Measurements from ENCODE around the gene CERS6.

Gene CERS6

GRCh38 chr2:168565112-168565511, 109.0 kb downstream of the CERS6 start:
- H3K4me3 ChIP-seq (ENCODE audit: low read depth, low read length) = no peak overlapping the region

DNA sequence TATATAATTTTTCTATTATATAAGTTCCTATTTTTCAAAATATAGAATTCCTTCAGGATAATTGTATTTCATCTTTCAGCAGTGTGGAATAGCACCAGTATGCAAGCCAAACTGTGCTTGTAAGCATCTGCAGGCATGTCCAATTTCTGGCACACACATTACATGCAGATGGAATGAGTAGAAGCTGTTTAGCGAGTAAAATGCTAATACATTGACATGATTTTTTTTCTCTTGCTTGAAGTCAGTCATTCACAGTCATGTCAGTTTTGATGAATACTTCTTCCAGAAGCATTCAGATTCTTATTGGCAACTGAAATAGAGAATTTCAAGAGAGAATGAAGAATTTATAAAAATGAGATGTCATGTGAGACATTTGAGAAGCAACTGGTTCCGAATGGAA, 109.4 kb downstream of the CERS6 start:
- H3K4me3 ChIP-seq (ENCODE audit: low read depth, low read length) = no peak overlapping the region

DNA sequence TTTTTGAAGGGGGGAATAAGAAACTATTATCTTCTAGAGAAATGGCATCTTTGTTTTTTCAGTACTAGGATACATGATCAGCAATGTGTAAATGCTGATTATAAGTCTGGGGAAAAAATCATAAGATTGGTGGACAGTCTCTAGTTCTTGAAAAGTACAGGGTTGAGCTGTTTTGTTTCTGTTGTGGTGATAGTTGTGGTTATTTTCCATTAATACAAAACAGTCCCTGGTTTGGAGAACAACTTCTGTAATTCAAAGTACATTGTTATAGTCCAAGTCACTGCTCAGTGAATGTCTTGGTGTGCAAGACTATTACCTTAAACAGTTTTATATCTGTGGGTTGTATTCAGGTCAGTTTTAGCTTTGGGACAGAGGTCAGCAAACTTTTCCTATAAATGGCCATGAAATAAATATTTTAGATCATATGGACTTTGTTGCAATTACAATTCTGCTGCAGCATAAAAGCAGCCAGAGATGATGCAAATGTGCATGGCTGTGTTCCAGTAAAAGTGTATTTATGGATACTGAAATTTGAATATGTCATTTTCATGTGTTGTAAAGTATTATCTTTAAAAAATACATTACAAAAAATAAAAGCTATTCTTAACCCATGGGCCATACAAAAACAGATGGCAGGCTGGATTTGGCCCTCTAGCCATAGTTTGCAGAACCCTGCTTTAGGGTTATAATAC, 111.0 kb downstream of the CERS6 start:
- no peak overlapping the region for H3K4me3 ChIP-seq (ENCODE audit: low read depth, low read length)

DNA sequence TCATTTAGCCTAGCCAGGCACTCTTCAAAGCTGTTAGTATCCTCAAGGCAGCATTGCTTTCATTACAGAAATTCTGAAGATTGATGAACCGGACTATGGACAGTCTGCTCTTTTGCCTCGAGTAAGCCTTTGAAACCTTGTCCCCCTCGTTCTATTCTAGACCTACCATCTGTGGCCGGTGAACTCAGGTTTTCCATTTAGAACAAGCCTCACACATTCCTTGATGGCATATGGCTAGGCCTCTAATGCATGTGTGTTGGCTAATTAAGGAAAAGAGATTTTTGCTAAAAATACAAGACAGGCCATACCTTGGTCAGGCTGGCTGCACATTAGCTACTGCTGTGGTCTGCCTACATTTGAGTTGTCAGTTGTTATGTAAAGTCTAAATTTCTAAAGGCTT, 111.8 kb downstream of the CERS6 start:
- no peak overlapping the region for H3K4me3 ChIP-seq (ENCODE audit: low read depth, low read length)

DNA sequence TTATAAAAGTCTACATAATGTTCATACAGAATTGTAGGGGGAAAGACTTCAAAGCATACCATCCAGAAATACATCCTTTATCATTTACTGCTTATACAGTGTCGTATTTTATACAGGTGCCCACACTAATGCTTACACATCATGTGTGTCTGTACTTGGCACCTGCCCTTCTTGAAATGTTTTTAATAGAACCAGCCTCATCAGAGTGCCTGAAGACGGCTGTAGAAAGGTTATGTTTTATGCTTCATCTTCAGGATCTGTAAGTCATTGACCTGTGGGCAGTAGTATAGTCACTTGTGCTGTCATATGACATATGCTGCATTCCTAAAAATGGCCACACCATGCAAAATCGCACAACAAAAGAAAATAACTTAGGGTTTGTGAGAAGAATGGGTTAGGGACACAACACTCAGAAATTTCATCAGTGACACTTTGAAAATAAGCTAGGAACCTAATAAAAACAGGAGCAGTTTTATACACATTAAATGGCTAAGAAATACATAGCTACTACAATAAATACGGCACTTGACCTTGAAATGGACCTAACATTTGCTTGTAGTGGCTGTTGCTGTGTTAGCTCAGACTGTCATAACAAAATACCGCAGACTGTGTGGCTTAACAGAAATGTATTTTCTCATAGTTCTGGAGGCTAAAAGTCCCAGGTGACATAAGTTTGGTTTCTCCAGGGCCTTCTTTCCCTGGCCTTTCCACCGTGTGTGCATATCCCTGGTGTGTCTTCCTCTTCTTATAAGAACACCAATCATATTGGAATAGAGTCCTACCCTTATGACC, 112.6 kb downstream of the CERS6 start:
- H3K4me3 ChIP-seq (ENCODE audit: low read depth, low read length) = no peak overlapping the region

DNA sequence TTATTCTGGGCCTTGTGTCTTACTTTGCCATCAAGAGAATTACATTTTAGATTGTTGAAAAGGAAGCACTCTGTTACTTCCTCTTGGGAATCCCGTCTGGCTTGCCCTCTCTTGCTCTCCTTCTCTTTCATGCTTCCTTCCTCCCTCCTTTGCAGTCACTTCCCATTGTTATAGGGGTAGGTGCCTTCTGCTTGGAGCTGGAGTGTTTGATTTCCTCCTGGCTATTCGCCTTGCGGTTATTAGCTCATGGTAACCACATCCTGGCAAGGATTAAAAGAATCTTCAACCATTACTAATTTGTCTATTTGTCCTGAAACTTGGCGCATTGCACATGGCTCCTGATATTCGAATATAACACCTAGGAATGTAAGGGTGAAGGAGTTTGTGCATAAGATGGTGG, 115.0 kb downstream of the CERS6 start:
- H3K4me3 ChIP-seq (ENCODE audit: low read depth, low read length) = no peak overlapping the region

- H3K4me3 ChIP-seq (ENCODE audit: low read depth, low read length) = no peak overlapping the region
Measured at GRCh38 chr2:168573128-168573903, 117.2 kb downstream of the CERS6 start.

DNA sequence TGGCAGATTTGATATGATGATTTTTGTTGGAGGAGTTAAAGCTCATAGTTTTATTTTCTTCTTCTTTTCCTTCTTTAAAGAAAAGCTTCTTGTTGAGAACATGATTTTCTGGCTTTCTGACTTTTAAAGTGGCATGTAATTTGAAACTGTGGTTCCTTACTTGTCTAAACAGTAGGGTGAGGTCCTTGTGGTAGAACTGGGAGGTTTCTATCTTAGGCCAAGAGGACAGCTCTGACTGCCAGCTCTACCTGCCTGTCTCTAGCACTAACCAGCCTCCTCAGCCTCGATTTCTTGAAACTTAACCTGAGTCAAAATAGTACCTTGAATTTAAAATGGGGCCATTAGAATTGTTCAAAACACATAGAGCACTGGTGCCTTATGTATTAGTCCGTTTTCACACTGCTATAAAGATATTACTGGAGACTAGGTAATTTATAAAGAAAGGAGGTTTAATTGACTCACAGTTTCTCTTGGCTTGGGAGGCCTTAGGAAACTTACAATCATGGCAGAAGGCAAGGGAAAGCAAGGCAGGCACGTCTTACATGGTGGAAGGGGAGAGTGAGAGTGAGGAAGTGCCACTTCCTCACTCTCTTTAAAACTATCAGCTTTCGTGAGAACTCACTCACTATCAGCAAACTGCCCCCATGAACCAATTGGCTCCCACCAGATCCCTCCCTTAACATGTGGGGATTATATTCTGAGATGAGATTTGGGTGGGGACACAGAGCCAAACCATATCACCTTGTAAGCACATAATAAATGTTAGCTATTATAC, 119.0 kb downstream of the CERS6 start:
- H3K4me3 ChIP-seq (ENCODE audit: low read depth, low read length) = no peak overlapping the region

DNA sequence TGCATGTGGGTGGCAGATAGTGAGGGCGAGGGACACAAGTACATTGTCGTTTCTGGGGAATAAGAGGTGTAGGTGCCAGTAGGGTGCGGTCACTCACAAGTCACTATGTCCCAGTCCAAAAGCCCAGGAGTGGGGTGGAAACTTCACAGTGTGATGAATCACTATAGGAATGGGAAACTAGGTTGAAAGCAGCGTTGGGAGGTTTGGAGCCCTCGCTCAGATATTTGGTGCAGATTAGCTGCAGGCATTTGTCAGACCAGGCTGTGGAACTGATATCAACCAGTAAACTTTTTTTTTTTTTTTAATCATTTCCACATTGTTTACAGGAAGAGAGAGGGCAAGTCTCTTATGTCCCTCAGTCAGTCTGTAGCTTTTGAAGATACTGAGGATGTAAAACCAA, 121.8 kb downstream of the CERS6 start:
- no peak overlapping the region for H3K4me3 ChIP-seq (ENCODE audit: low read depth, low read length)

DNA sequence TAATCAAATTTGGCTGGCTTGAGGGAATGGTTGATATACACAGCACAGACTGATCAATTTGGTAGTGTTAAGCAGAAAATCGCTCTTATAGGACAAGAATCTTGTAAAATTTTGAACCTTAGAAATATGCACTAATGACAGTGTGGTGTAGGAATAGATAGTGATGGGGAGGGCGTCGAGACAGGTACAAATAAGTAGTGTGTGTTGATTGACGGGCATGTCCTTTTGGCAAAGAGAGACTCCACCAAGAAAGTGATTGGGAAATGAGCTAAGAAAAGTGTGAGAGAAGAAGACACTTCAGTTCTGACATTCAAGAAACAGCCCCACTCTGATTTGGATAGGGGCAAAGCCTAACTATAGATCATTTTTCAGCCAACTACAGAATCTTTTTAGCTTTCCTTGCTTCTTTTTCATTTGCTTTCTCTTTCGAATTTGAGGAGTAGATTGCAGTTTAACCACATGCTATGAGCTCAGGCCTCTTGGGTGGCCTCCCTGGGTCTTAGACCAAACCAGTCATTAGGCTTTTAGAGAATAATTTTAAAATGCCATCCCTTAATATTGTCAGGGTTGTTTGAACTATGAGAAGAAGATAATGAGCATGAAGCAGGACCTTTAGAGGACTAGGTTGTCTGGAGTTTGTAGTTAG, 127.1 kb downstream of the CERS6 start:
- no peak overlapping the region for H3K4me3 ChIP-seq (ENCODE audit: low read depth, low read length)

DNA sequence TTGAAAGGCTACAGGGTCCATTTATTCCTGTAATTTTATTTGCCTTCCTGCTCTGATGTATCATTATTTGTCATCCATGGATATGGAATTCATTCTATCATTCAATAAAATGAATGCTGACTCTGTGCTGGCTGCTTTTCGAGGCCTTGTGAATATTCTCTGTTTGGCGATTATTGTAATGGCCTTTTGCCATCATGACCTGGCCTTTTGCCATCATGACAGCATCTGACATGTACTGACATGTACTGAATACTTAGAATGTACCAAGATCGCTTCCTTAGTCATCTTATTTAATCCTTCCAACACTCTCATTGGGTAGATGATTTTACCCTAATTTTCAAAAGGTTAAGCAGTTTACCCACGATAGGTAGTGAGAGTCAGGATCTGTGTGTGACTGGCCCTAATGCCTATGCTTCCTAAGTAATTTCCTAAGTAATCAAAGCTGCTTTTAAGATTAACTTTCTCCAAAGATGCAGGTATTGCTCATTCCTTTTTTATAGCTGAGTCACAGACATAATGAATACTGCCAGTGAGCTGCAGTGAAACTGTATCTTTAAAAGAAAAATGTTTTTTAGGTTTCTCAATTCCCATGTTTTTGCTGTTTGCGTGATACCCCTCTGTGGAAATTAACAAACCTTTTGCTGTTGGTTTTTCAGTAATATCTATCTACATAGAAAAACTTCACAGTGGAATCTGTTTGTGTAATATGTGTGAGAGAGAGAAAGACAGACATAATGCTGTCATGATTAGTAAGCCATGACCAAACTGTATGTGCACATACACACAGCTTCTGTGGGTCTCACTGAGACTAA, 127.8 kb downstream of the CERS6 start:
- no peak overlapping the region for H3K4me3 ChIP-seq (ENCODE audit: low read depth, low read length)

- no peak overlapping the region for H3K4me3 ChIP-seq (ENCODE audit: low read depth, low read length)
Measured at GRCh38 chr2:168584911-168585310, 128.8 kb downstream of the CERS6 start.

DNA sequence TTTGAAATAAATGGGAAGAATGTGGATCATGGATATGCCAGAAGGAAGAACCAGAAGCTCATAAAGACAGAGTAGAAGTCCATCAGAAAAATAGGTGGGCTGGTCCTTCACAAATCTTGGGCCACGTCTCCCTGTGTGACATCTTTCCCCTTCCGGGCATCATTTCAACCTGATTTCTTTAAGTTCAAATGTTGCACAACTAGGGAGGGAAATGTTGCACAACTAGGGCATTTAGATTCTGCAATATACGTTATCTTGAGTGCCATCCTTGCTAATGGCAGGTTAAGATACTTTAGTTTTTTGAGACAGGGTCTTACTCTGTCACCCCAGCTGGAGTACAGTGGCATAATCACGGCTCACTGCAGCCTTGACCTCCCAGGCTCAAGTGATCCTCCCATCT, 129.6 kb downstream of the CERS6 start:
- H3K4me3 ChIP-seq (ENCODE audit: low read depth, low read length) = no peak overlapping the region

GRCh38 chr2:168587307-168587706, 131.2 kb downstream of the CERS6 start:
- no peak overlapping the region for H3K4me3 ChIP-seq (ENCODE audit: low read depth, low read length)

DNA sequence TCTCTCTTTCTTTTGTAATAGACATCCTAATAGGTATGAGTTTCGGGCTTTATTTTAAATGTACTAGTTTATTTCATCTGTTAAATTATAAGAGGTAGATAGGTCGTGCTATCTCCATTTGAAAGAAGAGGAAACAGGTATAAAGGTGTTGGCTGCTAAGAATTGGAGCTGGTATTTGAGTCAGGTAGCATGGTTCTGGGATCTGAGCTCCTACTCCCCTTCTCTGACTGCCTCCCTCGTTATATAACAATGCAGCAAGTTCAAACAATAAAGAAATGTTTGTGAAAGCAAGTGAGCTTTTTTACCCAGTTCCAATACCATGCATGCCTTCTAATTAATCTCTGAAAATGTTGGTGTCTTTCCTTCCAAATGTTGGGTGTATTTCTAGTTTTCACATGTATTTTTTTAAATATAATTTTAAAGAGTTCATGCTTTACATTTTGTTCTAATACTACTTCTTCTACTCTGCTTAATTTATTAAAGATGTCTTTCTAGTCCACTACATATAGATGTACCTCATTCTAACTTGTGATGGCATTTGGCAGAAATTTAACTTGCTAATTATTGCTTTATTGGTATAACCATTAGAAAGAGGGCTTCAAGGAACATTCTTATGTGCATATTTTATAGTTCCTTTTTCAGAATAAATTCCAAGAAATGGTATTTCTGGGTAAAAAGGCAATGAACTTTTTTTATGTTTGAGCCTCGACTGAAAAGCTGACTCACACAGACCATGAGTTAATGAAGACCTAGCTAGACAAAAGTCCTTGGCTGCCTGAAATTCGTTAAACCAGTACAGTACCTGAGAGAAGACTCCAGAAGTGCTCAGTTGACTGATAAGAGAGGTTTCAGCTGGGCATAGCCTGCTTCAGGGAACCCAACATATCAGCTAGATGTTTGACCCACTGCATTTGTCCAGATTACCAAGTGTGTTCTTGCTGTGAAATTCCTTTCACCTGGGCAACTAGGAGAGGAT, 133.5 kb downstream of the CERS6 start:
- no peak overlapping the region for H3K4me3 ChIP-seq (ENCODE audit: low read depth, low read length)

- H3K4me3 ChIP-seq (ENCODE audit: low read depth, low read length) = no peak overlapping the region
Measured at GRCh38 chr2:168592181-168592831, 136.2 kb downstream of the CERS6 start.

DNA sequence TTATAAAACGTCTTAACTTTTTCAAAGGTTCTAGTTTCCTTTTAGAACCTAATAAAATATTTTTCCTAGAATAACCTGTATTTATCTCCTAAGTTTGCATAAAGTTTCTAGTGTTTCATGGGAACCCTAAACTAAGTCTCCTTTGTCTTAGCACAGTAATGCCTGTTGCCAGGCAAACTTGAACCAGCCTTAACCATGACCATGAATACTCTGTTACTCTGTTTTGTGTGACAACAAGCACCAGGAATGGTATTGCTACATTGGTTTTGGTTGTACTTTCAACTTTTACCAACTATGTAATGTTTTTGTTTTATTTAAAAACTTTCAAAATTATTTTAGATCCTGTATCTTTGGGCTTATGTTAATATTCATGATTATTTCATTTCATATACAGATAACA, 137.6 kb downstream of the CERS6 start:
- no peak overlapping the region for H3K4me3 ChIP-seq (ENCODE audit: low read depth, low read length)

DNA sequence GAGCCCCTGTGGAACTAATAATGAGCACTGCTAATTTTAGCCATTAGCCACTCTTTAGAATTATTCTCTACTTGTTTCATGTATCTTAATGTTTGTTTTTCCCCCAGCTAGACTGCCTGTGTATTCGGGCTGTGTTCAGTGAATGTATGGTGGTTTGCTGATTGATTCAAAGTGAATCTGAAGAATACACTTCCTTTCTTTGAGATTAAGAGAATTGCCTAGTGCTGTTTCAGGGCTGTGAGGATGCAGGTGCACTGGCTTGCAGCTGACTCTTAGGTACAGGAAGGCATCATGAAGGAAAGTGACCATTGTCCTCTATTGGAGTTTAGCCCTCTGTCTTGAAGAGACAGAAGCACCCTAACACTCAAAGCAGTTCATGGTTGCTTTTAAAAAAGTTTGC, 138.7 kb downstream of the CERS6 start:
- no peak overlapping the region for H3K4me3 ChIP-seq (ENCODE audit: low read depth, low read length)
